Natural killer cell (primary cell): ENCODE data around the gene FAM228A. TPM values are rescaled to one million over a fixed set of nuclear protein-coding genes. Genes with fewer than 3 reads are reported as not detected.
A peak's percentile ranks its signal among the peaks of the same experiment; 100 is the strongest.

ENCODE experiments used
- ATAC-seq, 3 donors: fragments of 150-1000 bp in 2 of 3; fragments of 200-7000 bp in 1 of 3; cut with Tn5 transposase; 1 replicate in 1 of 3; 2 replicates in 2 of 3; pipeline ENCODE4 v1.10.0; 2021; ENCODE audit warnings: mild to moderate bottlenecking in 2 of 3, moderate library complexity in 2 of 3
- DNase-seq, 2 donors: peaks; one replicate each; pipeline versions ENCODE4 v3.0.0 to v3.0.0-alpha.2; 2013 to 2021; ENCODE audit warnings: mixed read lengths in 1 of 2
- H3K27ac ChIP-seq: one replicate; pipeline ENCODE4 v1.5.1; 2013; ENCODE audit warnings: mild to moderate bottlenecking, low read length
- H3K27me3 ChIP-seq: one replicate; pipeline ENCODE4 v1.6.1; 2013; ENCODE audit warnings: low read length; ENCODE audit not compliant: control insufficient read depth, insufficient read depth
- H3K36me3 ChIP-seq: one replicate; pipeline ENCODE4 v1.6.1; 2013; ENCODE audit warnings: low read length; ENCODE audit not compliant: control insufficient read depth, insufficient read depth
- H3K4me1 ChIP-seq: one replicate; pipeline ENCODE4 v1.6.1; 2013; ENCODE audit warnings: low read length; ENCODE audit not compliant: control insufficient read depth, insufficient read depth
- H3K4me3 ChIP-seq: one replicate; pipeline ENCODE4 v1.5.1; 2013; ENCODE audit warnings: low read length
- H3K9me3 ChIP-seq: one replicate; pipeline ENCODE4 v1.6.1; 2013; ENCODE audit warnings: low read length; ENCODE audit not compliant: control insufficient read depth, insufficient read depth
- H3K27ac Mint-ChIP-seq, 2 donors: one replicate each; pipeline ENCODE4 v1.8.0; 2022; ENCODE audit warnings: mild to moderate bottlenecking in 2 of 2, mixed read lengths in 2 of 2, moderate library complexity in 1 of 2
- H3K27me3 Mint-ChIP-seq, 2 donors: one replicate each; pipeline ENCODE4 v1.8.0; 2022; ENCODE audit warnings: low read depth in 2 of 2, mixed read lengths in 2 of 2
- H3K36me3 Mint-ChIP-seq: one replicate; pipeline ENCODE4 v1.8.0; 2022; ENCODE audit warnings: mixed read lengths
- H3K4me1 Mint-ChIP-seq, 2 donors: one replicate each; pipeline ENCODE4 v1.8.0; 2022; ENCODE audit warnings: mixed read lengths in 2 of 2
- H3K4me3 Mint-ChIP-seq: one replicate; pipeline ENCODE4 v1.8.0; 2022; ENCODE audit warnings: mild to moderate bottlenecking, moderate library complexity, mixed read lengths
- H3K9me3 Mint-ChIP-seq, 2 donors: one replicate each; pipeline ENCODE4 v1.8.0; 2022; ENCODE audit warnings: mixed read lengths in 2 of 2
- WGBS: methylation state at CpG from one replicate; pipeline ENCODE4 v1.1.7; 2013; ENCODE audit warnings: missing lambda C conversion rate; ENCODE audit not compliant: insufficient coverage; 5-methylcytosine and 5-hydroxymethylcytosine counted together
- intact Hi-C: fragments of 100-400 bp; cut with micrococcal nuclease; formaldehyde crosslinking; loops from one replicate; pipeline ENCODE4 v1.14.2; 2022
- total RNA-seq, 4 donors: library from RNA; stranded (reverse); fragments of 120-200 nt in 1 of 4; gene quantifications; one replicate each; pipeline versions ENCODE4 v1.2.3 to v1.2.4, GENCODE V29; 2013 to 2022
- TF ChIP-seq, protein P1 (sequence below): fragments of 200-600 bp; IDR thresholded peaks from one replicate; pipeline ENCODE4 v1.8.0; 2022; ENCODE audit warnings: antibody characterized with exemption

The FAM228A gene
- total RNA-seq, 3 donors from 2014 or later (not counting 1 experiment from before 2014, with no cell fraction given), result 0.34 to 0.82 TPM; not detected in 1

DNA sequence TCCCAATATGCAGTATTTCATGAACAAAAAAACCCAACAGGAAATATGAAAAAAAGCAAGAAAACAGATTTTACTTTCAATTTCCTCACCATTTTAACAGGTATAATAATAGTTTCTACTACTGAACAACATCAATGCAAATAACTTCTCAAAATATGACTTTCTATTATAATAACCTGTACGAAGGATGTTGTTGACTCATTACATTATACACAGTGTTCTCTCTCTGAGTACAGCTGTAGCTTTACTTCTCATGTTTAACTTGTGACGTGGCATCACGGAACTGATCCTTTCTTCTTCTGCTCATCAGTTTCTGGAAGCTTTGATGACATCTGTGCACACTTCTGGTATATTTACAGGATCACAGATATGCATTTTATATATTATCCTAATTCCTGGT is 40.0 kb downstream of the FAM228A start:
- 85% methylated on average over 3 of the region's 3 CpGs for WGBS
- Histone ChIP-seq H3K4me1 (no peaks in the 10 kb centered on the region), H3K27ac (no peak overlapping the region), H3K9me3 (no peaks in the 10 kb centered on the region), H3K4me3 (no peak overlapping the region), H3K36me3 (peaks cover 76% of the 10 kb centered on the region), H3K27me3 (no peaks in the 10 kb centered on the region)
- peaks cover 4% of the 10 kb centered on the region in 2 donors for H3K4me1 Mint-ChIP-seq
- no peak overlapping the region for H3K27ac Mint-ChIP-seq
- TF ChIP-seq, protein P1, sequence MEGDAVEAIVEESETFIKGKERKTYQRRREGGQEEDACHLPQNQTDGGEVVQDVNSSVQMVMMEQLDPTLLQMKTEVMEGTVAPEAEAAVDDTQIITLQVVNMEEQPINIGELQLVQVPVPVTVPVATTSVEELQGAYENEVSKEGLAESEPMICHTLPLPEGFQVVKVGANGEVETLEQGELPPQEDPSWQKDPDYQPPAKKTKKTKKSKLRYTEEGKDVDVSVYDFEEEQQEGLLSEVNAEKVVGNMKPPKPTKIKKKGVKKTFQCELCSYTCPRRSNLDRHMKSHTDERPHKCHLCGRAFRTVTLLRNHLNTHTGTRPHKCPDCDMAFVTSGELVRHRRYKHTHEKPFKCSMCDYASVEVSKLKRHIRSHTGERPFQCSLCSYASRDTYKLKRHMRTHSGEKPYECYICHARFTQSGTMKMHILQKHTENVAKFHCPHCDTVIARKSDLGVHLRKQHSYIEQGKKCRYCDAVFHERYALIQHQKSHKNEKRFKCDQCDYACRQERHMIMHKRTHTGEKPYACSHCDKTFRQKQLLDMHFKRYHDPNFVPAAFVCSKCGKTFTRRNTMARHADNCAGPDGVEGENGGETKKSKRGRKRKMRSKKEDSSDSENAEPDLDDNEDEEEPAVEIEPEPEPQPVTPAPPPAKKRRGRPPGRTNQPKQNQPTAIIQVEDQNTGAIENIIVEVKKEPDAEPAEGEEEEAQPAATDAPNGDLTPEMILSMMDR, result no peak
- peaks cover 2% of the 10 kb centered on the region for H3K36me3 Mint-ChIP-seq
- H3K9me3 Mint-ChIP-seq, result no peaks in the 10 kb centered on the region
- H3K27me3 Mint-ChIP-seq, result no peaks in the 10 kb centered on the region
- ATAC-seq (peak in 1 of 3 donors; percentile 27), DNase-seq (no peak)
- intact Hi-C loops, result no loop called here
- no peak overlapping the region for H3K4me3 Mint-ChIP-seq

DNA sequence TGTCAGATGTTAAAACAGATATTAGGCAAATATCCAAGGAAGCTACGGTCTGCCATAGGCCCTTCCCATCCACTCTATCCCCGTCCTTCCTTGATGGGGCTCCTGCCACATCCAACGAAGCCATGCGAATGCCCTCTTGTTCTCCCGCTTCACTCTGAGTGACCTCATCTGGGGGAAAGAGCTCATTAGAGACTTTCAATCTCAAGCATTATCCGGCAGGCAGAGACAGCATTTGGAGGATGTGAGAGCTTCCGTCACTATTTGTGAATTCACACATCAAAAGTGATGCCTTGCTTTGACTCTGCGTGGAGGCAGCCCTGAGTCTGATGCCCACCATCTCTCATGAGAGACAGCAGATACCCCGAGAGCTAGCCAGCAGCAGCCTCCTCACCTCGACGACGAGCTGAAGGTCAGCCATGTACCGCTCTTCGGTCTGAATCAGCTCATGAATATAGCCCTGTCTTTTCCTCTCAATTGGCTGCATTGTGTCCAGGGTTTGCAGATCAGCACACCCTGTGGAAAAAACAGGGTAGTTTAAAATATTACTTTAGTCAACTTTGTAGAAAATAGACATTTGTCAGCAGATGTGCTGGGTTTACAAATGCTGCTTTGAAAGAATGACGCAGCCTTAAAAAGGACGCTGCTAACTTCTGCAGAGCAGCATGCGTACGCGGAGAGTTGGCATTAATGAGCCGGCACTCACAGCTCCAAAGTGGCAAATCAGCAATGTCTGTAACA is 45.9 kb downstream of the FAM228A start:
- DNase-seq (no peak), ATAC-seq (no peak)
- 97% methylated on average over 20 of the region's 20 CpGs for WGBS
- Mint-ChIP-seq H3K36me3 (peaks cover 6% of the 10 kb centered on the region), H3K9me3 (no peaks in the 10 kb centered on the region), H3K4me1 (peaks cover 0 to 4% of the 10 kb centered on the region in 2 donors), H3K27me3 (no peaks in the 10 kb centered on the region), H3K27ac (no peak overlapping the region), H3K4me3 (no peak overlapping the region)
- Histone ChIP-seq H3K4me1 (no peaks in the 10 kb centered on the region), H3K4me3 (no peak overlapping the region), H3K36me3 (peaks cover 53% of the 10 kb centered on the region), H3K27me3 (no peaks in the 10 kb centered on the region), H3K9me3 (no peaks in the 10 kb centered on the region), H3K27ac (no peak overlapping the region)
- TF ChIP-seq, protein P1, result no peak
- intact Hi-C loops, result no loop called here

DNA sequence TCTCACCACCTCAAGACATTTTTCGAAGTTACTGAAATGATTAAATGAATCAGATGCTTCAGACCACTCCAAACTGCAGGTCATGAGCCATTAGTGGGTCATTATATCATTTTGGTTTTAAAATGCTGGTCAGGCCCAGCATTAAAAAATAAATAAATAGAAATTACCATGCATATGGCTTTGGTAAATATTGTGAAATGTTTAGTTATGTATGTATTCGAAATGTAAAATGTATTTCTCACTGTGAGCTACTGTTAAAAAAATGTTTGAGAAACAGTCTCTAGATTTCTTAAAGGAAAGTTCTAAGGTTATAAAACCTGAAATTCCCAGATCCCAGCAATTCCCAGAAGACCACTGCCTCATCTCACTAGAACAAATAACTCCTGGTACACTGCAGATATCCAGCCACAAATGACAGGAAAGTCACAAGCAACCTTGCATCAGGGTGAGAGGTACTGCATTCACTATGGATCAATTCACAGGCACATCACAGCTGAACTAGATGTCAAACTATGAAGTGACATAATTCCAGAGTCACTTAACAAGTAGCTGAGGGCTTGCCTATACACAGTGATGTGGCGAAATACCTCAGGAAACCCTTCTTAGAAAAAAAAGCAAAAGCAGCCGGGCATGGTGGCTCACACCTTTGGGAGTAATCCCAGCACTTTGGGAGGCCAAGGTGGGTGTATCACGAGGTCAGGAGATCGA is 46.6 kb downstream of the FAM228A start:
- Histone ChIP-seq H3K4me1 (no peaks in the 10 kb centered on the region), H3K27ac (no peak overlapping the region), H3K9me3 (no peaks in the 10 kb centered on the region), H3K36me3 (peaks cover 53% of the 10 kb centered on the region), H3K4me3 (no peak overlapping the region), H3K27me3 (no peaks in the 10 kb centered on the region)
- intact Hi-C loops, result no loop called here
- no peaks in the 10 kb centered on the region for H3K27me3 Mint-ChIP-seq
- no peak for ATAC-seq
- H3K27ac Mint-ChIP-seq, result no peak overlapping the region
- no peak for DNase-seq
- peaks cover 6% of the 10 kb centered on the region for H3K36me3 Mint-ChIP-seq
- no peaks in the 10 kb centered on the region for H3K9me3 Mint-ChIP-seq
- no peak overlapping the region for H3K4me3 Mint-ChIP-seq
- TF ChIP-seq, protein P1, result no peak
- peaks cover 0 to 4% of the 10 kb centered on the region in 2 donors for H3K4me1 Mint-ChIP-seq
- WGBS, result 91% methylated on average over 5 of the region's 6 CpGs
